Loucy (cell line): ENCODE data around the gene ZDHHC16.

Source experiments
- H2AFZ ChIP-seq: fragments of 200-600 bp; sonication (generic); 2 replicates; pipeline ENCODE4 v1.6.0; 2016; ENCODE audit warnings: antibody characterized with exemption, mild to moderate bottlenecking, low read length, moderate library complexity
- H3F3A ChIP-seq: fragments of 200-600 bp; 2 replicates; pipeline ENCODE4 v1.6.0; 2016; ENCODE audit warnings: antibody characterized with exemption, low read depth, mild to moderate bottlenecking
- H3K27me3 ChIP-seq: fragments of 200-600 bp; sonication (generic); 2 replicates; pipeline ENCODE4 v1.6.1; 2014; ENCODE audit warnings: low read length, mild to moderate bottlenecking; ENCODE audit not compliant: insufficient read depth, poor library complexity, severe bottlenecking
- H3K36me3 ChIP-seq: fragments of 200-600 bp; sonication (generic); 2 replicates; pipeline ENCODE4 v1.6.1; 2016; ENCODE audit warnings: low read length; ENCODE audit not compliant: insufficient read depth
- H3K4me1 ChIP-seq: fragments of 200-600 bp; sonication (generic); 2 replicates; pipeline ENCODE4 v1.5.1; 2014; ENCODE audit warnings: low read length, mild to moderate bottlenecking; ENCODE audit not compliant: insufficient read depth, poor library complexity, severe bottlenecking
- H3K4me2 ChIP-seq: fragments of 200-600 bp; sonication (generic); 2 replicates; pipeline ENCODE4 v1.6.0; 2014; ENCODE audit warnings: antibody characterized with exemption, low read length, low read depth, mild to moderate bottlenecking; ENCODE audit not compliant: poor library complexity, severe bottlenecking
- H3K4me3 ChIP-seq: fragments of 200-600 bp; sonication (generic); 2 replicates; pipeline ENCODE4 v1.5.1; 2014; ENCODE audit warnings: low read length, mild to moderate bottlenecking, mixed read lengths; ENCODE audit not compliant: poor library complexity, severe bottlenecking
- H3K79me2 ChIP-seq: fragments of 200-600 bp; sonication (generic); 2 replicates; pipeline ENCODE4 v1.6.1; 2014; ENCODE audit warnings: low read length; ENCODE audit not compliant: insufficient read depth
- H3K9ac ChIP-seq: fragments of 200-600 bp; sonication (generic); 2 replicates; pipeline ENCODE4 v1.6.0; 2014; ENCODE audit warnings: mild to moderate bottlenecking, low read depth, low read length, moderate library complexity; ENCODE audit not compliant: poor library complexity, severe bottlenecking
- H3K9me2 ChIP-seq: fragments of 200-600 bp; sonication (generic); replicated peaks from 2 replicates; pipeline ENCODE4 v1.6.1; 2016; ENCODE audit warnings: low read depth, low read length, mixed read lengths
- H3K9me3 ChIP-seq: fragments of 200-600 bp; sonication (generic); 2 replicates; pipeline ENCODE4 v1.6.1; 2014; ENCODE audit warnings: mild to moderate bottlenecking, antibody characterized with exemption, low read length, low read depth; ENCODE audit not compliant: insufficient read depth
- H4K20me1 ChIP-seq: fragments of 200-600 bp; sonication (generic); 2 replicates; pipeline ENCODE4 v1.6.0; 2014; ENCODE audit warnings: antibody characterized with exemption, low read length, mild to moderate bottlenecking; ENCODE audit not compliant: insufficient read depth, poor library complexity, severe bottlenecking
- EZH2phosphoT487 ChIP-seq: fragments of 200-600 bp; IDR thresholded peaks from 2 replicates; pipeline ENCODE4 v1.6.1; 2018; ENCODE audit warnings: antibody characterized with exemption, mild to moderate bottlenecking, moderate library complexity, borderline replicate concordance
- TF ChIP-seq, protein P1 (sequence below): fragments of 200-600 bp; sonication (generic); conservative IDR thresholded peaks from 2 replicates; pipeline ENCODE4 v1.5.1; 2014; ENCODE audit warnings: mild to moderate bottlenecking, antibody characterized with exemption, low read length

Gene ZDHHC16

GRCh38 chr10:97502916-97503315, 56.9 kb downstream of the ZDHHC16 start:
- H3K9me2 ChIP-seq, result no peaks in the 10 kb centered on the region
- H3K36me3 ChIP-seq, result no peaks in the 10 kb centered on the region
- H4K20me1 ChIP-seq, result peaks cover 1% of the 10 kb centered on the region
- no peak overlapping the region for H2AFZ ChIP-seq
- no peaks in the 10 kb centered on the region for H3K79me2 ChIP-seq
- H3K4me1 ChIP-seq, result peaks cover 5% of the 10 kb centered on the region
- H3K9ac ChIP-seq, result no peak overlapping the region
- no peaks in the 10 kb centered on the region for H3F3A ChIP-seq
- H3K27me3 ChIP-seq, result no peaks in the 10 kb centered on the region
- no peak for TF ChIP-seq EZH2phosphoT487
- TF ChIP-seq, protein P1, sequence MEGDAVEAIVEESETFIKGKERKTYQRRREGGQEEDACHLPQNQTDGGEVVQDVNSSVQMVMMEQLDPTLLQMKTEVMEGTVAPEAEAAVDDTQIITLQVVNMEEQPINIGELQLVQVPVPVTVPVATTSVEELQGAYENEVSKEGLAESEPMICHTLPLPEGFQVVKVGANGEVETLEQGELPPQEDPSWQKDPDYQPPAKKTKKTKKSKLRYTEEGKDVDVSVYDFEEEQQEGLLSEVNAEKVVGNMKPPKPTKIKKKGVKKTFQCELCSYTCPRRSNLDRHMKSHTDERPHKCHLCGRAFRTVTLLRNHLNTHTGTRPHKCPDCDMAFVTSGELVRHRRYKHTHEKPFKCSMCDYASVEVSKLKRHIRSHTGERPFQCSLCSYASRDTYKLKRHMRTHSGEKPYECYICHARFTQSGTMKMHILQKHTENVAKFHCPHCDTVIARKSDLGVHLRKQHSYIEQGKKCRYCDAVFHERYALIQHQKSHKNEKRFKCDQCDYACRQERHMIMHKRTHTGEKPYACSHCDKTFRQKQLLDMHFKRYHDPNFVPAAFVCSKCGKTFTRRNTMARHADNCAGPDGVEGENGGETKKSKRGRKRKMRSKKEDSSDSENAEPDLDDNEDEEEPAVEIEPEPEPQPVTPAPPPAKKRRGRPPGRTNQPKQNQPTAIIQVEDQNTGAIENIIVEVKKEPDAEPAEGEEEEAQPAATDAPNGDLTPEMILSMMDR, result no peak
- H3K4me3 ChIP-seq, result no peak overlapping the region
- H3K9me3 ChIP-seq, result no peaks in the 10 kb centered on the region
- H3K4me2 ChIP-seq, result no peak overlapping the region

DNA sequence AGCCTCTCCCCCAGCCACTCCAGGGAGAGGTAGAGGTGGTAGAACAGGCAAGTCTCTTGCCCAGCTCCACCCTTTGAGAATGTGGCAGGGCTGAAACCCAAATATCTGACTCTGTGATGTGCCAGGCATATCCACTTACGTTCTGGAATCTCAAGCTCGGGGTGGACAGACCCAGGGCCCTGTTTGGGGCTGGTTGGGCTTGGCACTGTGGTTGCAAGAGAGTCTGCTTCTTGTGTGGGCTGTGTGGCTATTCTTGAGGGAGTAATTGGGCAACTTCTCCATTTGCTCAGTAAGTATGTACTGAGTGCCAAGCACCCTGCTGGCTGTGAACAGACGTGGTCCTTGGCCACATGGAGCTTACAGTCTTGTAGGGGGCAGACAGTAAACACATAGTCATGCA, 57.4 kb downstream of the ZDHHC16 start:
- Histone ChIP-seq H3K9me2 (no peaks in the 10 kb centered on the region), H3K4me2 (no peak overlapping the region), H2AFZ (no peak overlapping the region), H3K9me3 (no peaks in the 10 kb centered on the region), H3K4me3 (no peak overlapping the region), H3K9ac (no peak overlapping the region), H3K27me3 (no peaks in the 10 kb centered on the region), H3K79me2 (no peaks in the 10 kb centered on the region), H3F3A (no peaks in the 10 kb centered on the region), H3K36me3 (no peaks in the 10 kb centered on the region), H3K4me1 (peaks cover 5% of the 10 kb centered on the region), H4K20me1 (no peaks in the 10 kb centered on the region)
- TF ChIP-seq EZH2phosphoT487, result no peak
- TF ChIP-seq, protein P1, result no peak

DNA sequence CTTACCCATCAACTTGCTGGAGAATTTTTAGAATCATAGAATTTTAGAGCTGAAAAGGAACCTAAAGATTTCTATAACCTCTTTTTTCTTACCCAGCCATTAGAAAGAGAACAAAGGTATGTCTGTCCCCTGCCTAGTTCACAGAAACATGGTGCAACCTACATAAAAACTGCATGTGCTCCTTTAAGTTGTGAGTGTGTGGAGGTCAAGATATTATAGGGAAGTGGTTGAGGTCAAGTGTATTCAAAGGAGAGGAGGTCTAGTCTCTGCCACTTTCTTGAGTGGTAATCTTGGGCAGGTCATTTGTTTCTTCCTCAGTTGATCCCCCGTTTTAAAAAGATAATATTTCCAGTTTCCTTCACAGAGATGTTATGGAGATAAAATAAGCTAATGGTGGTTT, 59.2 kb downstream of the ZDHHC16 start:
- H3K9ac ChIP-seq, result no peak overlapping the region
- no peaks in the 10 kb centered on the region for H3K9me3 ChIP-seq
- H4K20me1 ChIP-seq, result no peaks in the 10 kb centered on the region
- H3K27me3 ChIP-seq, result no peaks in the 10 kb centered on the region
- TF ChIP-seq, protein P1, result no peak
- TF ChIP-seq EZH2phosphoT487, result no peak
- no peaks in the 10 kb centered on the region for H3K9me2 ChIP-seq
- H3K4me2 ChIP-seq, result no peak overlapping the region
- no peak overlapping the region for H2AFZ ChIP-seq
- no peaks in the 10 kb centered on the region for H3K79me2 ChIP-seq
- no peaks in the 10 kb centered on the region for H3F3A ChIP-seq
- no peak overlapping the region for H3K4me3 ChIP-seq
- no peaks in the 10 kb centered on the region for H3K36me3 ChIP-seq
- H3K4me1 ChIP-seq, result no peaks in the 10 kb centered on the region
